SH-SY5Y (cell line): ENCODE measurements around the gene PGP.

ENCODE experiments used
- GATA2 ChIP-seq: IDR thresholded peaks from 2 replicates; pipeline ENCODE4 v1.6.1; 2011; ENCODE audit warnings: mild to moderate bottlenecking, low read depth, low read length
- GATA3 ChIP-seq: IDR thresholded peaks from 2 replicates; pipeline ENCODE4 v1.6.1; 2011; ENCODE audit warnings: low read depth, mild to moderate bottlenecking, low read length, moderate library complexity

Gene PGP

DNA sequence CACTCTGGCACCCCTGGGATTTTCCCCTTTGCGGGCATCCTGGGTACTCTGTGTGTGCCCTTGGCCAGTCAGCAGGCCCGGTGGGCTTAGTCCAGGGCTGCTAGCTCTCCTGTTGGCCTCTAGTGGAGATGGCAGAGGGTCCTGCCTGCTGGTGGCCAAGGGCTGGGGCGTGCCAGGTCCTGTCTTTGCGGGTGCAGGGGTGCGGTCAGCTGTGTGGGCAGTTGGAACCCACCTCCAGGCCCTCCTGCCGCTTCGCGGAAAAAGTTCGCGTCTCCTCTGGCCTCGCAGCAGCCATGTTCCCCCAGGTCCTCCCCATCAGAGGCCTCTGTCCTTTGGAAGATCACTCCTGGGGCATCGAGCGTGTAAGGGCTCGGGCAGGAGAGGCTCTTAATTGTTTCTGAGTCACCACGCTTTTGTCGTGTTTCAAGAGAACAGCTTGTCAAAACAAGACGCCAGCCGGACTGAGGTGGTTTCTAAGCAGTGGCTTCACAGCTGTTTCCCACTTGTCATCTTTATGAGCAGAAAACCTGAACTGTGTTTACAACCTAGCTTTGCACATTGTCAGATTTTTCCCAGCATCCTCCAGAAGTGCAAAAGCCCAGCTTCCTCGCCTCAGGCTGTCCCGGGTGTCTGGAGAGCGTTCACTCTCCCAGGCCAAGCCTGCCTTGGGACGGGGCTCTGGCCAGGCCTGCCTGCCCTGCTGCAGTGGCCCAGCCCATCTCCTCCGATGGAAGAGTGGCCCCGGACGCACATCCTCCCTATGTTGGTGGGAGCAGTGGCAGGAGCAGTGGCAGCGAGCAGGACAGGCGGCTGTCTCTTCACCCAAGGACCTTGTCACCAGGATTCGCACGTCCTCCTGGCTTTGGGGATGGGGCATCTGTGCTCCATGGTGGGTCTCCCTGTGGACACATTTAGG lies 16.6 kb upstream of the PGP start:
- TF ChIP-seq GATA2 (no peak), GATA3 (no peak)

DNA sequence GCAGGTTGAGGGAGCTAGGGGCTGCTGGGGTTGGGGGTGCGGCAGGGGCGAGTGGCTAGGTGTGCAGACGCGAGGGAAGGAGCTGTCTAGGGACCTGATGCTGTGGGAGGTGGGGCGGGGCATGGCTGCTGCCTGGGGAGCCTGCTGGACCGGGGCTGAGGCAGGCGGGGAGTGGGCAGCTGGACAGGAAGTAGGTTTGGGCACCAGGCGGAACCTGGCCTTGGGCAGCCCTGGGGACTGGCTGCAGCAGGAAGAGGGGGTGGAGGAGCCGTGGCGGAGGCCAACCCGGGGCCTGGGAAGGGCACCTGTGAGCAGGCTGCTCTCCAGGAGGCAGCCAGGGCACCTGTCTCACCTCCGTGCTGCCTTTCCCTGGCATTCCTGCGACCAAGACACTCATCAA lies 15.7 kb upstream of the PGP start:
- TF ChIP-seq GATA3 (no peak), GATA2 (no peak)

DNA sequence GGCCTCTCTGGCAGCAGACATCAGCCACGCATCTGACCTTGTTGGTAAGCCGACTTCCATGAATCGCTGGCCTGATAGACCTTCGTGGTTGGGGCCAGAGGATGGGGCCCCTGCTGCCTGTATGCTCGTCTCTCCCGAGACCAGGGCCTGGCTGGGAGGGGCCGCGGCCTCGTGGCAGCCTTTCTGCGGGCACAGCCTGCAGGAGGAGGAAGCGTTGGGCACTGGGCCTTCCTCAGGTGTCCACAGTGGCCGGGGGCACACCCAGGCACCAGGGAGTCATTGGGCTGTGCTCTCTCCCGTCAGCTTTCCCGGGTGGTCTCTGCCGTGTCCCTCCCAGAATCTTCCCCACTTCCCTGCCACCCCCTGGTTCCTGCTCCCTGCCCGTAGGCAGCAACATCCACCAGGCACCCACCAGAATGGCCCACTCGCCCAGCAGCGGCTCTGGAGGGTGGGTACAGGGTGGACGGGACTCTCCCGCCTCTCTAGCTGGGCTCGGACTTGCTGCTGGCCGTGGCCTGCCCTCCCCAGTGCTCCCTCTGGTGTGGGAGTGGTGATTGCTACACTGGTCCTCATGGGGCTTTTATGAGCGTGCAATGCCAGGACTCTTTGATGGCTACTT lies 15.1 kb upstream of the PGP start:
- TF ChIP-seq GATA3 (no peak), GATA2 (no peak)

DNA sequence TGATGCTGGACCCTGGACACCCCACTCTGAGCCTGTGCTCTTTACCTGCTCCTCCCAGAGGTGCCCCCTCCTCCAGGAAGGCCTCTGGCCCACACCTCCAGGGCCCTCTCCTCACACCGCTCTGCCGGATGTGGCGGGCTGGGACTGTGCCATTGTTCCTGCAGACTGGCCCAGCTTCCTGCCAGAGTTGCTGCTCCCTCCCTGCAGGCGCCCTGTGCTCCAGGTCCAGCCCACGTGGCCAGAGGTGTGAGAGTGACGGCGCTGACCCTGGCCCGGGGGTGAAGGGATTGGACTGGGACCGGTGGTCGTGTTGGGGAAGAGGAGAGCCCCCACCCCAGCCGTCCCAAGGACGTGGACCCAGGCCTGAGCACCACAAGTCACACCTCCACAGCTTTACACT lies 14.5 kb upstream of the PGP start:
- no peak for TF ChIP-seq GATA2
- TF ChIP-seq GATA3: no peak

DNA sequence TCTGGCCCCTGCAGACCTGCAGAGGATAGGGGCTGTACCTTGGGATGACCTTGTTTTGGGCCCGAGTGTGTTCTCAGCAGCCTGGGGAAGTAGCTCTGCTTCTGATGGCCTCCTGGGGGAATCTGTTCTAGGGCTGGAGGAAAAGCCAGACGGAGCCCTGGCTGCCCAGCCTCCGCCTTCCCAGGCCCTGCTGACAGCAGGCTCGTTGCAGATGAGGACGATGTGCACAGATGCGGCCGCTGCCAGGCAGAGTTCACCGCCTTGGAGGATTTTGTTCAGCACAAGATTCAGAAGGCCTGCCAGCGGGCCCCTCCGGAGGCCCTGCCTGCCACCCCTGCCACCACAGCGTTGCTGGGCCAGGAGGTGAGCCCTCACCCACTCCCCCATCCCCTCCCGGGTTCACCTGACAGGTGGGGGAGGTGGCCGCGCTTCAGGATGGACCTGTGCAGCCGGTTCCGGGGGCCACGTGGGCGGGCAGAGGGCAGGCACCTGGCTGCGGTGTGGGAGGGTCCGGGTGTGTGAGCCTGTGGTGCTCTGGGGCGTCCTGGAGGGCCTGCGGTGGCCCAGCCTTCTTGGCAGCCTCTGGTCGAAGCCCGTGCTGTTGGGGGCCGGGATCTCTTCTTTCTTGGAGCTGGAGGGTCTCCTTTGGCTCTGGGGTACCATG lies 13.7 kb upstream of the PGP start:
- TF ChIP-seq GATA2: no peak
- no peak for TF ChIP-seq GATA3

DNA sequence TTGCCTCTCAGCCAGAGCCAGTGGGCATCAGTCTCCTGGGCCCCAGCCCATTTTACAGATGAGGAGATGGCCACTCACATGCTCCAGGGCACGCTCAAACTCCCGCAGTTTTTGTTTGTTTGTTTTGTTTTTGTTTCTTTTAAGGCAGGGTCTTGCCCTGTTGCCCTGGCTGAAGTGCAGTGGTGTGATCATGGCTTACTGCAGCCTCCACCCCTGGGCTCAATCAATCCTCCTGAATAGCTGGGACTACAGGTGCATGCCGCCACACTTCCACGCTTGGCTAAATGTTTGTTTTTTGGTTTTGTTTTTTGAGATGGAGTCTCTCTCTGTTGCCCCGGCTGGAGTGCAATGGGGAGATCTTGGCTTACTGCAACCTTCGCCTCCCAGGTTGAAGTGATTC lies 12.3 kb upstream of the PGP start:
- TF ChIP-seq GATA2 (no peak), GATA3 (no peak)

DNA sequence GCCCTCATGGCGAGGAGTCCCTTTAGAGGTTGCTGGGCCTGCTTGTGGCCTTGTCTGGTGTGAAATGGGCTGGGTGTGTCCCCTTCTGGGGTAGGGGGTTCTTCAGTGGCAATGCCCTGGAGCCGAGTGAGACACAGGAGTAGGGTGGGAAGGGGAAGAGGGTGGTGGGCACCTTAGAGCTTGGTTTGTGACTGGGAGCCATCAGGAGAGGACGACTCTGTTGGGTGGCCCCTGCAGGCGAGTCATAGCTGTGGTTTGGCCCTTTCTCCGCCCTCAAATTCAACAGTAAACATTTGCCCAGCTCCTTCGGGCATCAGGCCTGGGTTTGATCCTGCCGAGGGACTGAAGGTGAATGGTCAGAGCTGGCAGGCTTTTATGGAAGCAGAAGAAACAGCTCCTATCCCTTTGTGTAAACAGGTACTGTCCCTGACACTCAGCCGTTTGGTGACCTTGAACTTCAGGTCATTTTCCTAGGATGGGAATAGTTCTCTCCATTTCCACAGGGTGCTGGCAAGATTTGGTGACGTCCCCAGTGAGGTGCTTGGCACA lies 11.7 kb upstream of the PGP start:
- TF ChIP-seq GATA2: no peak
- no peak for TF ChIP-seq GATA3

DNA sequence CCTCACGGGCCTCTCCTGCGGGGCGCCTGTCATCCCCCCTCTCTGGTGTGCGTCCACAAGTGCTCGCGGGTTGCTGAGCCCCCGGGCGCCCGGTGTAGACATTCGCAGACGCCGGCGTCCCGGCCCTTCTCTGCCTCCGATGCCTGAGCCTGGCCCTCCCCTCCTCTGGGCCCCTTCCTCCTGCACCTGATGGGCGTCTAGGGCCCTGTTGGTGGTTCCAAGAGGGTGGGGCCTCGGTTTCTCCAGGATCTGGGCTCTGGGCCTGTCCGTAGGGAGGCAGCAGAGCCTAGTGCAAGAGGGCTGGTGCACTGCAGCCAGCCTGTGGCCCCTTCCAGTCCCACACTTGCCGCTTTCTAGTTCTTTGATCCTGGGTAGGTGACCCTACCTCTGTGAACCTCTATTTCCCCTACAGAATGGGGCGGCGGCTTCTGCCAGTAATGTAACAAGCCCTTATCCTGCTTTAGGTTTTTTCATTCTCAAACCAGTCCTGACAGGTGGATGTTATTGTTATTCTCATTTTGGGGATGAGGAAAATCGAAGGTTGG lies 9.4 kb upstream of the PGP start:
- TF ChIP-seq GATA2: no peak
- TF ChIP-seq GATA3: no peak

DNA sequence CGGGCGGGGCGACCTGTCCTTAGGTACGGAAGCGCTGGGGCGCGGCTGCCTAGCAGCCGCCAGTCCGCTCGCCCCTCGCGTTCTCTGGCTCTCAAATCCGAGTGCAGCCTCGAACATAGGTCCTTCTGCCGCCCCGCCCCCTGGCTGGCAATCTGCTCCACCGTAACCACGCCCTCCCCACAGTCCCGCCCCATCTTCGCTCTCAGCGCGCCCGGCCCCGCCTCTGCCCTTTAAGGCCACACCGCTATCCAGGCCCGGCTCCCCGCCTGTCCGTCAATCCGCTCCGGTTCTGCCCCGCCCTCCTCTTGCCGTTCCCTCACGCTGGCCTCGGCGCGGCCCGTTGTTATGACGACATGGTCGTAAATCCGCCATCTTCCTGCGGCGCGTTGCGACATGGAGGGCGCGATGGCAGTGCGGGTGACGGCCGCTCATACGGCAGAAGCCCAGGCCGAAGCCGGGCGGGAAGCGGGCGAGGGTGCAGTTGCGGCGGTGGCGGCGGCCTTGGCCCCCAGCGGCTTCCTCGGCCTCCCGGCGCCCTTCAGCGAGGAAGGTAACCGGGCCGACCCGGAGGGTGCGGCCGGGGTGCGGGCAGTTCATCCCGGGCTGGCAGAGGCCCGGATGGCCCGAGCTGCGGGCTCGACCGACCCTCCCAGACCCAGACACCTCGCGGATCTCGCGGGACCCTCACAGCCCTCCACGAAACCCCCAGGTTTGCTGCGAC lies 8.7 kb upstream of the PGP start, which contains the start of gene E4F1:
TSS of gene E4F1 (plus strand) at position 371 of the 721 bp plus-strand sequence. CDS start at position 394, 23 bp downstream.
- TF ChIP-seq GATA3 (no peak), GATA2 (no peak)

DNA sequence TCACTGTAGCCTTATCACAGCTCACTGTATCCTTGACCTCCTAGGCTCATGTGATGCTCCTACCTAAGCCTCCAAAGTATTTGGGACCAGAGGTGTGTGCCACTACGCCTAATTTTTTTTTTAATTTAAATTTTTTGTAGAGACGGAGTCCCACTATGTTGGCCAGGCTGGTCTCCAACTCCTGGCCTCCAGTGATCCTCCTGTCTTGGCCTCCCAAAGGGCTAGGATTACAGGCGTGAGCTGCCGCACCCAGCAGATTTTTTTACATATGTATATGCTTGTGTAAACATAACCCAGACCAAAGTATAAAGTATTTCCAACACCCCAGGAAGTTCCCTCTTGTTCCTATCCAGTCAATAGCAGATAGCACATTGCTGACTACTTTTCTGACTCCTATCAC lies 1.7 kb upstream of the PGP start:
- TF ChIP-seq GATA3 (no peak), GATA2 (no peak)

DNA sequence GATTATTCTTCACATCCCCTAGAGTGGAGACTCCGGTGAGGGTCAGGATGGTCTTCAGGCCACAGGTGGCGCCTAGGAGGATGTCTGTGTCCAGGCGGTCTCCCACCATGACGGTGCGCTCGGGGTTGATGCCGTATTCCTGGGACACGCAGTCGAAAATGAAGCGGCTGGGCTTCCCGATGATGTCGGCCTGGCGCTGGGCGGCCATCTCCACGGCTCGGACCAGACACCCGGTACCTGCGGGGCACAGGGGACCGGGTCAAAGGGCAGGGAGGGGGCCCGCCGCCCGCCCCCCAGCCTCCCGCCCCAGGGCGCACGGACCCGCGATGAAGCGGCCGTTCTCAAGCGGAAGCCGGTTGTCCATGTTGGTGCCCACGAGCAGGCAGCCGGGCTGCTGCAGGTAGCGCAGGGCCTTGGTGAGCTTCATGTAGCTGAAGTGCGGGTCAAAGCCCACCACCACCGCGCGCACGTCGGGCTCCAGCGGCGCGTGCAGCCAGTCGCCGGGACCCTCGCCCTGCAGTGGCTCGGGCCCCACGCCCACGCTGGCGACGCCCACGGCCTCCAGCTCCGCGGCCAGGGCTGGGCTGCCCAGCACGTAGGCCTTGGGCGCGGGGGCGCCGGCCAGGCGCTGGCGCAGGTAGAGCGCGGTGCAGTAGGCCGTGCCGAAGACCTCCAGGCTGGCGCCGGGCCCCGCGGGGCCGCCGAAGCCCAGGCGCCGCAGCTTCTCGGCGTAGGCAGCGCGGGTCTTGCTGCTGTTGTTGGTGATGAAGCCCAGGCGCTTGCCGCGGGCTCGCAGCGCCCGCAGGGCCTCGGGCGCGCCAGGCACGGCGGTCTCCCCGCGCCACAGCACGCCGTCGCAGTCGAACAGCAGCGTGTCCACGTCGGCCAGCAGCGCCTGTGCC lies 572 bp downstream of the PGP start:
- TF ChIP-seq GATA2 (no peak), GATA3 (no peak)
